Transverse colon (tissue), 4 donors: Measurements from ENCODE around the gene MVP.

Experiments
- CTCF ChIP-seq, 5 experiments: fragments of 200-600 bp in 3 of 5; fragments of 450-650 bp in 2 of 5; sonication (generic) in 3 of 5; IDR thresholded peaks; 1 replicate in 2 of 5; 2 replicates in 3 of 5; pipeline ENCODE4 v1.5.1; 2016 to 2017; ENCODE audit warnings: antibody characterized with exemption in 5 of 5, inconsistent platforms in 3 of 5, mild to moderate bottlenecking in 2 of 5, moderate library complexity in 1 of 5
- EP300 ChIP-seq: sonication (generic); formaldehyde crosslinking; IDR thresholded peaks from one replicate; pipeline ENCODE4 v1.6.1; 2017; ENCODE audit warnings: antibody characterized with exemption, low read depth
- POLR2A ChIP-seq: fragments of 450-650 bp; IDR thresholded peaks from one replicate; pipeline ENCODE4 v1.6.1; 2016; ENCODE audit warnings: antibody characterized with exemption, mild to moderate bottlenecking, moderate library complexity
- POLR2AphosphoS5 ChIP-seq, 3 donors: sonication (generic); formaldehyde crosslinking; IDR thresholded peaks; one replicate each; pipeline ENCODE4 v1.6.1; 2016; ENCODE audit warnings: antibody characterized with exemption in 3 of 3

GRCh38 chr16:29876594-29877249 lies 56.5 kb downstream of the MVP start:
- TF ChIP-seq EP300: no peak
- TF ChIP-seq CTCF (IDR thresholded peaks at IDR 0.05): no peak
- TF ChIP-seq POLR2A: no peak
- no peak for TF ChIP-seq POLR2AphosphoS5 (IDR thresholded peaks at IDR 0.05)
